PC-9 (cell line): ENCODE data around the gene TAF11L3.

Source experiments
- CTCF ChIP-seq: fragments of 200-600 bp; sonication (generic); conservative IDR thresholded peaks from 2 replicates; pipeline ENCODE4 v1.6.1; 2017; ENCODE audit warnings: mixed run types, antibody characterized with exemption, mild to moderate bottlenecking, moderate library complexity
- EZH2 ChIP-seq: fragments of 200-600 bp; sonication (generic); IDR thresholded peaks from 2 replicates; pipeline ENCODE4 v1.8.0; 2017; ENCODE audit warnings: antibody characterized with exemption, low read depth

DNA sequence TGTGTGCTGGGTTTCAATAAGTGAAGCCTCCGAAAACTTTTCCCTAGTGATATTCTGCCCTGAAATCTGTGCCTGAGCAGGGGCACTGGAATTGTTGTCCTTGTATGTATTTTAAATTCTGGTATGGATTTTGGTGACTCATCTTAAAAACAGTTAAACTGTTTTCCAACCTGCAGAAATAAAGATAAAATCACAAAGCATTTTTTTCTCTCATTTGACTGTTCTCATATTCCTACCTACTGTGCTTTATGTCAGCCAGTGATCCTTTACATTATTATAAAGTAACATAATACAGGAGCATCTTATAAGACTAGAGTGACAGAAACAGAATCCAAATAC lies 31.0 kb upstream of the TAF11L3 start:
- TF ChIP-seq EZH2 = no peak
- no peak for TF ChIP-seq CTCF
